Pancreas (tissue), 10 donors: Measurements from ENCODE around the gene ALCAM. TPM values are rescaled to one million over a fixed set of nuclear protein-coding genes. Genes with fewer than 3 reads are reported as not detected.

Experiments
- ATAC-seq, 4 donors: fragments of 200-7000 bp; cut with Tn5 transposase; one replicate each; pipeline versions ENCODE4 v1.8.0 to v1.9.1; 2020; ENCODE audit warnings: mild to moderate bottlenecking in 4 of 4, moderate library complexity in 4 of 4
- DNase-seq, 6 donors: peaks; one replicate each; pipeline ENCODE4 v3.0.0-alpha.2; 2020
- FAIRE-seq: peaks from 2 replicates; lab custom pipeline; 2012; peaks lifted over from hg19 to GRCh38; lab: Jason Lieb, UNC
- H3K27ac ChIP-seq, 4 donors: fragments of 200-600 bp; sonication (generic); 1 replicate in 3 of 4; 2 replicates in 1 of 4; pipeline versions ENCODE4 v1.5.0 to v1.8.0; 2020
- H3K27me3 ChIP-seq, 4 donors: fragments of 200-600 bp; one replicate each; pipeline ENCODE4 v1.8.0; 2021
- H3K36me3 ChIP-seq, 3 donors: fragments of 200-600 bp; sonication (generic) in 1 of 3; one replicate each; pipeline versions ENCODE4 v1.5.0 to v1.8.0; 2020 to 2021
- H3K4me1 ChIP-seq, 3 donors: fragments of 200-600 bp; one replicate each; pipeline ENCODE4 v1.8.0; 2021
- H3K4me3 ChIP-seq, 4 donors: fragments of 200-600 bp; sonication (generic) in 2 of 4; one replicate each; pipeline versions ENCODE4 v1.5.0 to v1.8.0; 2020 to 2021
- H3K9me3 ChIP-seq, 4 donors: fragments of 200-600 bp; one replicate each; pipeline ENCODE4 v1.8.0; 2021
- WGBS, 2 donors: extraction: QIAGEN DNeasy Blood & Tissue Kit; methylation state at CpG; one replicate each; pipeline ENCODE4 v1.1.7; 2013; 5-methylcytosine and 5-hydroxymethylcytosine counted together
- intact Hi-C, 3 donors: fragments of 100-400 bp; cut with DNase I; formaldehyde crosslinking; loops; one replicate each; pipeline versions ENCODE4 v1.11.1 to v1.14.2; 2022
- polyA plus RNA-seq, 2 donors: library from polyadenylated mRNA; stranded (reverse); fragments of 200-250 nt; gene quantifications; one replicate each; pipeline ENCODE4 v1.2.3, GENCODE V29; 2013
- total RNA-seq, 6 donors: library from RNA; stranded (reverse); fragmentation: NEBNext Ultra II Directional in 4 of 6; extraction: Animal tissue kit (Norgen Biotek cat#: 25700) in 4 of 6; gene quantifications; one replicate each; pipeline versions ENCODE4 v1.2.1 to v1.2.4, GENCODE V29; 2021 to 2023
- TF ChIP-seq, protein P1 (sequence below), 4 donors: fragments of 200-600 bp; sonication (generic) in 3 of 4; IDR thresholded peaks; one replicate each; pipeline versions ENCODE4 v1.5.0 to v1.8.0; 2021; ENCODE audit warnings: antibody characterized with exemption in 4 of 4
- donor health status: healthy with polysubstance abuse.
- donor health status: DM: no; HTN: no; CAD: no; lungs with moderate emphysema.
- donor health status: DM: no; HTN: no; CAD: no.
- donor health status: control.
- donor health status: control.
- donor health status: Bipolar disorder and iron deficiency.
- donor health status: DM: yes; HTN: yes; CAD: no.
- donor health status: DM: no; HTN: no; CAD: no.
- donor health status: DM: no; HTN: no; CAD: no.
- donor health status: DM: yes; HTN: yes; CAD: no.

ALCAM gene
- total and polyA plus RNA-seq, 8 donors = 14.4 to 42.1 (median 27.6) TPM

DNA sequence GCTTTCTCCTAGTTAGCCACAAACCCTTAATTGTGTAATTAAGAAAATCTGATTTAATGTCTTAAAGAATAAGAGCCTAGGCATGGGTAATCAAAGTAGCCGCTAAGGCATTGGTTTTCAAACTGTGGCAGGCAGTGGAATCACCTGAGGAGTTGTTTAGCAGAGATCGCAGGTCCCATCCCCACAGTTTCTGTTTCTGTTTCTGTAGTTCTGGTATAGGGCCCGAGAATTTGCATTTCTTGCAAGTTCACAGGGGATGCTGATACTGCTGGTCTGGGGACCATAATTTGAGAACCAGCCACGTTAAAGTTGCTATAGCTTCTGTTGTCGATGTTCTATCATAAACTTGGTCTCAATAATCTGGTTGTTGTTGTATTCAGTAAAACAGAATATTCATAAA, 204.3 kb downstream of the ALCAM start:
- Histone ChIP-seq H3K4me1 (no peaks in the 10 kb centered on the region), H3K27me3 (no peaks in the 10 kb centered on the region), H3K27ac (no peak overlapping the region), H3K36me3 (peaks cover 0 to 7% (median 0%) of the 10 kb centered on the region in 3 donors), H3K4me3 (no peak overlapping the region), H3K9me3 (no peaks in the 10 kb centered on the region)
- DNase-seq (no peak), FAIRE-seq (no peak), ATAC-seq (no peak)
- 95 to 97% methylated on average over 5 of the region's 5 CpGs for WGBS, 2 donors
- intact Hi-C loops = no loop called here
- TF ChIP-seq, protein P1, sequence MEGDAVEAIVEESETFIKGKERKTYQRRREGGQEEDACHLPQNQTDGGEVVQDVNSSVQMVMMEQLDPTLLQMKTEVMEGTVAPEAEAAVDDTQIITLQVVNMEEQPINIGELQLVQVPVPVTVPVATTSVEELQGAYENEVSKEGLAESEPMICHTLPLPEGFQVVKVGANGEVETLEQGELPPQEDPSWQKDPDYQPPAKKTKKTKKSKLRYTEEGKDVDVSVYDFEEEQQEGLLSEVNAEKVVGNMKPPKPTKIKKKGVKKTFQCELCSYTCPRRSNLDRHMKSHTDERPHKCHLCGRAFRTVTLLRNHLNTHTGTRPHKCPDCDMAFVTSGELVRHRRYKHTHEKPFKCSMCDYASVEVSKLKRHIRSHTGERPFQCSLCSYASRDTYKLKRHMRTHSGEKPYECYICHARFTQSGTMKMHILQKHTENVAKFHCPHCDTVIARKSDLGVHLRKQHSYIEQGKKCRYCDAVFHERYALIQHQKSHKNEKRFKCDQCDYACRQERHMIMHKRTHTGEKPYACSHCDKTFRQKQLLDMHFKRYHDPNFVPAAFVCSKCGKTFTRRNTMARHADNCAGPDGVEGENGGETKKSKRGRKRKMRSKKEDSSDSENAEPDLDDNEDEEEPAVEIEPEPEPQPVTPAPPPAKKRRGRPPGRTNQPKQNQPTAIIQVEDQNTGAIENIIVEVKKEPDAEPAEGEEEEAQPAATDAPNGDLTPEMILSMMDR (IDR thresholded peaks at IDR 0.05) = no peak

DNA sequence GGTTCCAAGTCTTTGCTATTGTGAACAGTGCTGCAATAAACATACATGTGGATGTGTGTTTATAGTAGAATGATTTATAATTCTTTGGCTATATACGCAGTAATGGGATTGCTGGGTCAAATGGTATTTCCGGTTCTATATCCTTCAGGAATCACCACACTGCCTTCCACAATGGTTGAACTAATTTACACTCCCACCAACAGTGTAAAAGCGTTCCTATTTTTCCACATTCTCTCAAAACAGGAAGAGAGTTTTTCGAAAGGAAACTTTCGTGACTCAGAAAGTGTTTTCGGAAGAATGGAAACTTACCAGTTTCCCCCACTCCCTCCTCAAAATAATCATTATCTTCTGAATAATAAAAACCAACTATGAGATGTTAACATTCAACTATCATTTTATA, 205.8 kb downstream of the ALCAM start:
- DNase-seq = no peak
- no peak for FAIRE-seq
- no peak for ATAC-seq
- no peak overlapping the region for H3K27ac ChIP-seq
- H3K4me3 ChIP-seq = no peak overlapping the region
- no peaks in the 10 kb centered on the region for H3K4me1 ChIP-seq
- TF ChIP-seq, protein P1 (IDR thresholded peaks at IDR 0.05) = no peak
- H3K27me3 ChIP-seq = no peaks in the 10 kb centered on the region
- H3K36me3 ChIP-seq = peaks cover 0 to 7% (median 0%) of the 10 kb centered on the region in 3 donors
- intact Hi-C loops = no loop called here
- 93 to 94% methylated on average over 6 of the region's 6 CpGs for WGBS, 2 donors
- H3K9me3 ChIP-seq = no peaks in the 10 kb centered on the region

DNA sequence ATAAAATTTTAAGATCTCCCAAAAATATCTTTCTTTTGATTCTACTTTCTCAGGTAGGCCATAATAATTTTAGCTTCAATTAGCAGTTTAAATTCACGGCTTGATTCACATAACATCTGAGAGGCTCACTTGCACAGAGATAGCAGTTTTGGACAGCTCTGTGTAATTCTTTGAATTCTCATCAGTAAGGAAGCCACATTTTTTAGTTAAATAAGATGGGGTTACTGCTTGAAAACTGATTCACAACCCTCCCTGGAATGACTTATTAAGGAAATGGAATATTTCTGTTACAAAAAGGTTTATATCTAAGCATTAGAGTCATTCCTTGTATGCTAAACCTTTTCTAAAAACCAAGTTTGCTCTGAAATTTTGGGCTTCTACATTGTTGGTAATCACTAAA, 212.7 kb downstream of the ALCAM start:
- TF ChIP-seq, protein P1 (IDR thresholded peaks at IDR 0.05) = no peak
- Histone ChIP-seq H3K4me1 (no peaks in the 10 kb centered on the region), H3K9me3 (no peaks in the 10 kb centered on the region), H3K27me3 (no peaks in the 10 kb centered on the region), H3K27ac (no peak overlapping the region), H3K4me3 (no peak overlapping the region), H3K36me3 (peaks cover 0 to 5% (median 0%) of the 10 kb centered on the region in 3 donors)
- ATAC-seq (no peak), FAIRE-seq (no peak), DNase-seq (no peak)
- 79 to 83% methylated on average over 1 of the region's 1 CpG for WGBS, 2 donors
- intact Hi-C loops = no loop called here

DNA sequence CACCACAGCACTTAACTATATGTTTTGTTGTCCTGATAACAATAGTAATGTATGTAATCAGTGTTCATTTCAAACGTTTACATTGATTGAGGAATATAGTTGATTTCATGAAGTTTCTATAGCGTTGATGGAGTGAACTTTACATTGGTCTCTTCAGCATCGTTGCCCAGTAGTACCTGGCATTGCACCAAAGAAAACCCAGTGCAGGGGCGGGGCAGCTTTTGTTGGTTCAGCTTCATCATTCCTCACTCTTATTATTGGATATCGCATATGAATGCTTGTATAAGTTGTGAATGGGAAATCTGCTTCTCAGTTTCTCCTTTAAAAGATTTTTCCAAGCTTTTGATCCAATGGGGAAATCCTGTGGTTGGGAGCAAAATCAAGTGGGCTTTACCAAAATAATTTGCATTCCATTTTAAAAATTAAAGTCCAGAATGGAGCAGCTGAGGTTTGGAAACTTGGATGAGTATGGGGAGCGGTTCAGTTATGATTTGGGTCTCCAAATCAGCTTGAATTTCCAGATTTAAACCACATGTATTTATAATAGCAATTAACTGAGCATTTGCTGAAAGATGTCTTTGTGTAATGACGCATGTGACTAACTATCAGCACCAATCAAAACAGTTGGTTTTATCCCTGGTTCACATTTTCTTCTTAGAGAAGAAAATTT, 213.7 kb downstream of the ALCAM start:
- no peaks in the 10 kb centered on the region for H3K27me3 ChIP-seq
- 51 to 62% methylated on average over 7 of the region's 7 CpGs for WGBS, 2 donors
- H3K4me1 ChIP-seq = no peaks in the 10 kb centered on the region
- no peak overlapping the region for H3K4me3 ChIP-seq
- no peak for DNase-seq
- no peaks in the 10 kb centered on the region for H3K9me3 ChIP-seq
- no peaks in the 10 kb centered on the region for H3K36me3 ChIP-seq
- no peak for ATAC-seq
- no peak for FAIRE-seq
- intact Hi-C loops = no loop called here
- TF ChIP-seq, protein P1 (IDR thresholded peaks at IDR 0.05) = no peak
- no peak overlapping the region for H3K27ac ChIP-seq

DNA sequence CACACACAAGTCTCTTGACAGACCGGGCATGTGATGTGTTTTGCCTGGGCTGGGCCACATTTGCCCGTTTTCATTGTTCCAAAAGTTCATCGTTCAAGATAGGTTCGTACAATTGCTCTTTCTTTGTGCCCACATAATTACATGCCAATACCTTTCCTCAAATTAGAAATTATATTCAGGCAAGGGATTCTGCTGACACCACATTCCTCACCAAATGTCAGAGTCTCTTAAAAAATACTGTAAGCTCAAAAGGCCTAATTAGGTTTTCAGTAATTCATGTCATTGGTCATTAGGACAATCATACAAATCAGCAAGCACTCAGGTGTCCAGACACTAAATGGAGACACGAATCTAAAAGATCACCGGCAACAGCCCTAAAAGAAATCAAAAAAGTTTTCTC, 215.3 kb downstream of the ALCAM start:
- intact Hi-C loops = no loop called here
- H3K9me3 ChIP-seq = no peaks in the 10 kb centered on the region
- no peak overlapping the region for H3K27ac ChIP-seq
- H3K4me1 ChIP-seq = no peaks in the 10 kb centered on the region
- TF ChIP-seq, protein P1 (IDR thresholded peaks at IDR 0.05) = no peak
- H3K4me3 ChIP-seq = no peak overlapping the region
- 76 to 84% methylated on average over 6 of the region's 6 CpGs for WGBS, 2 donors
- no peak for FAIRE-seq
- H3K27me3 ChIP-seq = no peaks in the 10 kb centered on the region
- ATAC-seq = no peak
- H3K36me3 ChIP-seq = no peaks in the 10 kb centered on the region
- no peak for DNase-seq
